DOHH2 (cell line): Measurements from ENCODE around the gene TAS1R2.

Source experiments
- EZH2phosphoT487 ChIP-seq: fragments of 200-600 bp; sonication (generic); IDR thresholded peaks from 2 replicates; pipeline ENCODE4 v1.6.1; 2017; ENCODE audit warnings: borderline replicate concordance, mild to moderate bottlenecking, antibody characterized with exemption, low read length, moderate library complexity, mixed read lengths
- TF ChIP-seq, protein P1 (sequence below): fragments of 200-600 bp; sonication (generic); IDR thresholded peaks from one replicate; pipeline ENCODE4 v1.5.1; 2014; ENCODE audit warnings: antibody characterized with exemption, mild to moderate bottlenecking, low read depth, low read length; ENCODE audit not compliant: poor library complexity, severe bottlenecking

DNA sequence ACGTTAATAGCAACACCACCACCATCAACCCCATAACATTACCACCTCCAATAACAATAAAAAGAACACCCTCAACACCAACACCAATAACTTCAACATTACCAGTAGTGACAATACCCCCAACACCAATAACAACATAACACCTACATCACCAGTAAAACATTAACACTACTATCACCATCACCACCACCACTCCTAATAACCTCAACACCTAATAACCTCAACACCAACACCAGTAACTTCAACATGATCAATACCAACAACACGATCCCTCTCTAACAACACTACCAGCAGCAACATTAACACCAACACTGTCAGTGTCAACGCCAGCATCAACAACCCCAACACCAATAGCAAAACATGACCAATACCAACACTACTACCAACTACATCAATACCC lies 57.2 kb downstream of the TAS1R2 start:
- TF ChIP-seq, protein P1, sequence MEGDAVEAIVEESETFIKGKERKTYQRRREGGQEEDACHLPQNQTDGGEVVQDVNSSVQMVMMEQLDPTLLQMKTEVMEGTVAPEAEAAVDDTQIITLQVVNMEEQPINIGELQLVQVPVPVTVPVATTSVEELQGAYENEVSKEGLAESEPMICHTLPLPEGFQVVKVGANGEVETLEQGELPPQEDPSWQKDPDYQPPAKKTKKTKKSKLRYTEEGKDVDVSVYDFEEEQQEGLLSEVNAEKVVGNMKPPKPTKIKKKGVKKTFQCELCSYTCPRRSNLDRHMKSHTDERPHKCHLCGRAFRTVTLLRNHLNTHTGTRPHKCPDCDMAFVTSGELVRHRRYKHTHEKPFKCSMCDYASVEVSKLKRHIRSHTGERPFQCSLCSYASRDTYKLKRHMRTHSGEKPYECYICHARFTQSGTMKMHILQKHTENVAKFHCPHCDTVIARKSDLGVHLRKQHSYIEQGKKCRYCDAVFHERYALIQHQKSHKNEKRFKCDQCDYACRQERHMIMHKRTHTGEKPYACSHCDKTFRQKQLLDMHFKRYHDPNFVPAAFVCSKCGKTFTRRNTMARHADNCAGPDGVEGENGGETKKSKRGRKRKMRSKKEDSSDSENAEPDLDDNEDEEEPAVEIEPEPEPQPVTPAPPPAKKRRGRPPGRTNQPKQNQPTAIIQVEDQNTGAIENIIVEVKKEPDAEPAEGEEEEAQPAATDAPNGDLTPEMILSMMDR: no peak
- TF ChIP-seq EZH2phosphoT487: no peak
